Uterus (tissue), 2 donors: ENCODE measurements around the gene RANBP3.

ENCODE experiments used
- POLR2A ChIP-seq, 2 donors: fragments of 450-650 bp; IDR thresholded peaks; one replicate each; pipeline ENCODE4 v1.6.1; 2016; ENCODE audit warnings: antibody characterized with exemption in 2 of 2, mild to moderate bottlenecking in 1 of 2, moderate library complexity in 1 of 2
- TF ChIP-seq, protein P1 (sequence below), 4 experiments: fragments of 200-600 bp in 2 of 4; fragments of 450-650 bp in 2 of 4; sonication (generic) in 2 of 4; IDR thresholded peaks; one replicate each; pipeline ENCODE4 v1.5.1; 2016 to 2019; ENCODE audit warnings: antibody characterized with exemption in 4 of 4, mild to moderate bottlenecking in 2 of 4, moderate library complexity in 1 of 4

DNA sequence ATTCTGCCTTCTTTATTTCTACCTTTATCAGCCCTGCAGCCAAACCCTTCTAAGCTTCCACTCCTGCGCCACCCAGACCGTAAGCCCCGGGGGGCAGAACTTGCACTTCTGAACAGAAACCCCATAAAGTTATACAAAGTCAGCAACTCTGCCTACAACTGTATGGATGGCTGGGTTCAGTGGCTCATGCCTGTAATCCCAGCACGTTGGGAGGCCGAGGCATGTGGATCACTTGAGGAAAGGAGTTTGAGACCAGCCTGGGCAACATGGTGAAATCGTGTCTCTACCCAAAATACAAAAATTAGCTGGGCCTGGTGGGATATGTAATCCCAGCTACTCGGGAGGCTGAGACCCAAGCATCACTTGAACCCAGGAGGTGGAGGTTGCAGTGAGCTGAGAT, 10.4 kb downstream of the RANBP3 start:
- TF ChIP-seq, protein P1, sequence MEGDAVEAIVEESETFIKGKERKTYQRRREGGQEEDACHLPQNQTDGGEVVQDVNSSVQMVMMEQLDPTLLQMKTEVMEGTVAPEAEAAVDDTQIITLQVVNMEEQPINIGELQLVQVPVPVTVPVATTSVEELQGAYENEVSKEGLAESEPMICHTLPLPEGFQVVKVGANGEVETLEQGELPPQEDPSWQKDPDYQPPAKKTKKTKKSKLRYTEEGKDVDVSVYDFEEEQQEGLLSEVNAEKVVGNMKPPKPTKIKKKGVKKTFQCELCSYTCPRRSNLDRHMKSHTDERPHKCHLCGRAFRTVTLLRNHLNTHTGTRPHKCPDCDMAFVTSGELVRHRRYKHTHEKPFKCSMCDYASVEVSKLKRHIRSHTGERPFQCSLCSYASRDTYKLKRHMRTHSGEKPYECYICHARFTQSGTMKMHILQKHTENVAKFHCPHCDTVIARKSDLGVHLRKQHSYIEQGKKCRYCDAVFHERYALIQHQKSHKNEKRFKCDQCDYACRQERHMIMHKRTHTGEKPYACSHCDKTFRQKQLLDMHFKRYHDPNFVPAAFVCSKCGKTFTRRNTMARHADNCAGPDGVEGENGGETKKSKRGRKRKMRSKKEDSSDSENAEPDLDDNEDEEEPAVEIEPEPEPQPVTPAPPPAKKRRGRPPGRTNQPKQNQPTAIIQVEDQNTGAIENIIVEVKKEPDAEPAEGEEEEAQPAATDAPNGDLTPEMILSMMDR (IDR thresholded peaks at IDR 0.05): no peak
- TF ChIP-seq POLR2A (IDR thresholded peaks at IDR 0.05): no peak
